ENCODE measurements around the gene STX8.
A peak's percentile ranks its signal among the peaks of the same experiment; 100 is the strongest.

The STX8 gene

DNA sequence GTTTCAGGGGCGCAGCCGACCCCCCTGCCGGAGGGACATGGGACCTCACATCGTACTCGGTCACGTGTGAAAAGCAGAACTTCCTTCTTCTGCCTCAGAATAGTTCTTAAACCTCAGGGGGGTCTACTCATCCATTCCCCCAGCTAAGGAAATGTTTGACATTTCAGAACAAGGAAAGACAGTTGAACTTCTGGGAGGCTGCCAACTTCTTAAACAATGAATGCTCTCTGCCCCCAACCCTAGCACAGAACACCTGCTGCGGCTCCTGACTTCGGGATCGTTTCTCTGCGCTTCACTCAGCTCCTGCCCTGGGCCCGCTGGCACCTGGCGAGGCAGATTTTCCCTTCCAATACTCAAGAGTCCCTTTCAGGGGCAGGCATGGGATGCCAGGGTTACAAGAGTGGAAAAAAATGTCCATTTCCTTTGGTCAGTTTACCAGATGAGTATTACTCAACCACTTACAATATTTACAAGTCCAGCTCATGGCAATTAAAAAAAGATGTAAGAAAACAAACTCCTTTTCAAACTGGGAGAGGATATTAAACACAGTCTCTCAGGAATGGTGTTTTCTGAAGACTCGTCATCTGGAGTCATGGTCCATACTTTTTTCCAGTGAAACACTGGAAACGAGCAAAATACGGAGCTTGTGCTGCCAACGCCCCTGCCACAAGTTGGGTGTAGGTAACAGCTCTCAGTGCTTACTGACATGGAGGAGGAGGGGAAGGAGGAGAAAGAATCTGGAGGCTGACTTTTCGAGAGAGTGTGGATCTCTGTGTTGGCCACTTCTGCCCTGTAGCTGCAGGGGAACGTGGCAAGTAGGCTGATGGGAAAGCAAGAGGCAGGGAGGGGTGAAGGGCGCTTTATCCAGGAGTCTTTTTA, 318.6 kb downstream of the STX8 start:
- Mint-ChIP-seq H3K27me3 (no peaks in the 10 kb centered on the region), H3K27ac (peak overlapping the region; percentile 38 to 39), H3K4me1 (peaks cover 52% of the 10 kb centered on the region), H3K4me3 (no peak overlapping the region), H3K9me3 (no peaks in the 10 kb centered on the region)
- ATAC-seq = no peak
- no peak for DNase-seq

GRCh38 chr17:9256361-9256750, 319.3 kb downstream of the STX8 start:
- Mint-ChIP-seq H3K27me3 (no peaks in the 10 kb centered on the region), H3K4me3 (no peak overlapping the region), H3K27ac (peak overlapping the region in 1 of 2 donors; percentile 38), H3K4me1 (peaks cover 52% of the 10 kb centered on the region), H3K9me3 (no peaks in the 10 kb centered on the region)
- DNase-seq = no peak
- ATAC-seq = no peak

DNA sequence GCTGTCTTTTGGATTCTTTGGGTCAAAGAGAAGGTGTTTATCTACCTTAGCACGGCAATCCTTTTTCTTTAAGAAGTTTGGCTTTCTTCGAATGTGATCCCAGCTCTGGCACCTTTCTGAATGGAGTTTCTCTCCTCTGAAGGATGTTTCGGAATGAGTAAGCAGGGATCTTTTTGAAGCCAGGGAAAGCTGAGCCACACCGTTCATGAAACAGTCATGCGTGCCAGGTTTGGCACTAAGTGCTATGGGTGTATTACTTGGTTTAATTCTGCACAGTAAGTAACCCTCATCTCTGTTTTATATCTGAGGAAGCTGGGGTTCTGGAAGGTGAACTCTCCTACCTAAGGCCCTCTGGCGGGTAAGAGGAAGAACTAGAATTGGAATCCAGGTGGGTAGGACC, 319.8 kb downstream of the STX8 start:
- no peak for DNase-seq
- Mint-ChIP-seq H3K9me3 (no peaks in the 10 kb centered on the region), H3K27me3 (no peaks in the 10 kb centered on the region), H3K27ac (no peak overlapping the region), H3K4me3 (no peak overlapping the region), H3K4me1 (peaks cover 52% of the 10 kb centered on the region)
- no peak for ATAC-seq

DNA sequence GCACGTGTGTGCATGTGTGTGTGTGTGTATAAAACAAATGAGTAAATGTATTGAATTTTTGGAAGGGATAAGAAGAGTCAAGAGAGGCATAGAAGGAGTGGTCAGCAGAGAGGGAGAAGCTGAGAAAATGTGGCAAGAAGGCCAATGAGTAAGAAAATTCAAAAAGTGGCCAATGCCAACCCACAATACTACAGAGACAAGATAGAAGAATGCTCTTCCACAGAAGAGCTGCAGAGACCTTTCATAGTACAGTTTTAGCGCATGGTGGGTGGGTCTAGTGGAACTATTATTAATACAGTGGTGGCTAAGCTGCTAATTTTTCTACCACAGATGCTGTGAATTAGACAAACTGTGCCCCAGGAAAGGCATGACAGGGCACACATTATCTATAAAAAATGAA, 320.8 kb downstream of the STX8 start:
- no peak for DNase-seq
- Mint-ChIP-seq H3K9me3 (no peaks in the 10 kb centered on the region), H3K27me3 (no peaks in the 10 kb centered on the region), H3K27ac (no peak overlapping the region), H3K4me3 (no peak overlapping the region), H3K4me1 (peaks cover 52% of the 10 kb centered on the region)
- ATAC-seq = no peak

DNA sequence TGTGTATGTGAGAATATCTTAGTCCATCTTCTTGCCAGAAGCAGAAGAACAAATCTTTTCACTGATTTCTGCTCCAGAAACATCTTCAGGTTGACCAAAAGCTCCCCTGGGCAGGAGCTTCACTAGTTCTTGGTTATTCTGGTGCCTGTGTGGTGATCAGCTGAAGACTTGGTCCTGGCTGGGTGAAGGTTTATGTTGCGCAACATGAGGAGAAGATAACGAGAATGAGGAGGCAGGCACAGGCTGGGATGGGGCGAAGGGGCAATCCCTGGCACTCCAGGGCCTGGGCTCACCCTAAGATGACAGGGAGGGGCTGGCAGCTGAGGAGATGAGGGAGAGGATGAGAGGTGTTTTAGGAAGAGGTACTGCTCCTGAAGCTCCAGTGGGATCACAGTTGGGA, 322.3 kb downstream of the STX8 start:
- DNase-seq = no peak
- peak overlapping the region in 1 of 2 donors; percentile 44 for H3K27ac Mint-ChIP-seq
- no peaks in the 10 kb centered on the region for H3K27me3 Mint-ChIP-seq
- no peaks in the 10 kb centered on the region for H3K9me3 Mint-ChIP-seq
- H3K4me3 Mint-ChIP-seq = no peak overlapping the region
- no peak for ATAC-seq
- peaks cover 44% of the 10 kb centered on the region for H3K4me1 Mint-ChIP-seq

DNA sequence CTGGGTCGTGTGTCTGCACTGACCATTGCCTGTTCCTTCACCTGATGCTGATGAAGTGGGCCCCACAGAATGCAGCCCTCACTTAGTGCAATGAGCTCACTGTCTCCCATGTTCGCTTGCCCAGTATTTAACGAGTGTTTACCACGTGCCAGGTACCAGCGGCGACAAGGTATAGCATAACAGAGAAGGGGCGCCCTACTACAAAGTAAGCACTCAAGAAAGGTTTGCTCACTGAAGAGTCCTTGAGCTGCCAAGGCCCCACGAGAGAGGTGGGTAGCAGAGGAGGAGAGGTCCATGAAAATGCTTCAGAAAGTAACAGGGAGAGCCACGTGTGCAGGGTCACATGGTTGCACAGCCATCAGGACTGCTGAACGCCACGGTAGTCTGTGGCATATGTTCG, 324.3 kb downstream of the STX8 start:
- no peak overlapping the region for H3K4me3 Mint-ChIP-seq
- DNase-seq = no peak
- ATAC-seq = no peak
- peaks cover 26% of the 10 kb centered on the region for H3K4me1 Mint-ChIP-seq
- H3K27ac Mint-ChIP-seq = peak overlapping the region in 1 of 2 donors; percentile 84
- no peaks in the 10 kb centered on the region for H3K27me3 Mint-ChIP-seq
- H3K9me3 Mint-ChIP-seq = no peaks in the 10 kb centered on the region

DNA sequence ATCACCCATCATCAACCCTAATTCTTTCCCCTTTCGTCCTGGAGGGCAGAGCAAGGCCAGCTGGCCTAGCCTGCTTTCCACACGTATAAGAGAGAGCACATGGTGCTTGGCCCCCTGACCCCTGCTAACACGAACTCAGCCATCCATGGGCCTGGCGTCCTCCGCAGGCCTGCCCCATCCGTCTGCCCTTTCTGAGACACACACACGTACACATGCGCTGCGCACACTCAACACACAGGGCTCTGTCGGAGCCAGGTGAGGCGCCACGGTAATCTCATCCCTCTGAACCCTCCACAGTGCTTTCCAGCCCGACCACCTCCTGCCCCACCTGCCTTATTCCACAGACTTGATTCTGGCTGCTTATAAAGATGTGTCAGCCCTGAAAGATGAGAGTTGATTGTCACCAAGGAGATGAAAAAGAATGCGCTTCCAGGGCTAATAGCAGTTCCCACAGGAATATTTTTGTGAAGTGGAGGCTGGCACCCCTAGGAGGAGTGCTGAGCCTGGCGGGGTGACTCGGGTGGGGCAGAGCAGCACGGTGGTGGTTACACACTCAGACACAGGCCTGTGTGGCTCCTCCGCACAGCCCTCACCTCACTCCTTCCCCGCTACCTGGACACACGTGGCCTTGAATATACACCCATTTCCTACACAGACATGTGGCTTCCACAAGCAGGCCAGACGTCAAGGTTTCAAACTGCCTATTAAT, 326.2 kb downstream of the STX8 start:
- H3K4me1 Mint-ChIP-seq = peaks cover 22% of the 10 kb centered on the region
- peak overlapping the region in 1 of 2 donors; percentile 48 for H3K27ac Mint-ChIP-seq
- no peak for DNase-seq
- no peaks in the 10 kb centered on the region for H3K9me3 Mint-ChIP-seq
- H3K4me3 Mint-ChIP-seq = no peak overlapping the region
- H3K27me3 Mint-ChIP-seq = no peaks in the 10 kb centered on the region
- ATAC-seq = no peak

GRCh38 chr17:9247401-9247938, 328.1 kb downstream of the STX8 start:
- Mint-ChIP-seq H3K4me1 (peaks cover 3% of the 10 kb centered on the region), H3K9me3 (no peaks in the 10 kb centered on the region), H3K27ac (no peak overlapping the region), H3K27me3 (no peaks in the 10 kb centered on the region), H3K4me3 (no peak overlapping the region)
- DNase-seq = no peak
- no peak for ATAC-seq

DNA sequence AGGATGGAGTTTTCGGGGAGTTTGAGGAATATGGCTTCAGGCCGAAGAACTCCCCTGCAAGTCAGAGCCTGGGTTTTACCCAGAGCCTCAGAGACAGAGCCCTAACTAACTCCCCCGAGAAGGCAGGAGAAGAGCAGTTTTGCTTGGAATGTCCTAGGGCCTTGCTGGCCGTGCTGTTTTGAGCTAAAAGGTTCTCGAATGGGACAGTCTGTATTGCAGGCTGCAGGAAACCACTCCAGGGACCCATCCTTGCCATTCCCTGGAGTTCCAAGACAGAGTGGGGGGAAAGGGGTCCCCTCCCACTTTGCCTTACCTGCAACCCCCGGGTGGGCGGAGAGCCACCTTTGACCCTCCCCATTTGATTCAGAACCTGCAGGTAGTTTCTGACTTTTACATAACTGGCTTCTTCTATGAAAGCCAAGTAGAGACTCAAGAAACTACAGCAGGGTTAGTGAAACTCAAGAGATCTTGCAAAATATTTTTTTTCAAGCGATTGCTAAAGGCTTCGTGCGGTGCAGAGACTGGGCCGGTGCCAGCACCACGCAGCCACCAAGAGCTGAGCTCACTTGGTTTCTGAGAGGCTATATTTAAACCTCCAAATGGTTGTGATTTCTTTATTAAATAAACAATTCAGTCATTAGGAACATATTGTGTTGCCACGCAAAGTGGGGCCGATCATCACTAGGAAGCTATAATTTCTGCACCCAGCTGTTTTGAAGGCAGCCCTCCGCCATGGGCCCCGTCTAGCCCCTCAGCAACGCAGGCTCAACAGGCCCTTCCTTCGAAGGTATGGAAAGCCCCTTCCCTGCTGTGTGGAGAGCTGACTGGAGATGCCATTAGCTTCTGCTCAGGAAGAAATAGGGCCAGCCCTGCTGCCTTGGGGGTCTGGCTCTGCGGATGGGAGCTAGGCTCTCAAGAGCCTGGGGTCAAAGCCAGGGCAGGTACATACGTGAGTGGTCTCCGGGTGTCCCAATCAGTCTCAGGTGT, 331.3 kb downstream of the STX8 start:
- Mint-ChIP-seq H3K27ac (no peak overlapping the region), H3K4me3 (no peak overlapping the region), H3K4me1 (peaks cover 20% of the 10 kb centered on the region), H3K9me3 (no peaks in the 10 kb centered on the region), H3K27me3 (no peaks in the 10 kb centered on the region)
- DNase-seq (no peak), ATAC-seq (no peak)

DNA sequence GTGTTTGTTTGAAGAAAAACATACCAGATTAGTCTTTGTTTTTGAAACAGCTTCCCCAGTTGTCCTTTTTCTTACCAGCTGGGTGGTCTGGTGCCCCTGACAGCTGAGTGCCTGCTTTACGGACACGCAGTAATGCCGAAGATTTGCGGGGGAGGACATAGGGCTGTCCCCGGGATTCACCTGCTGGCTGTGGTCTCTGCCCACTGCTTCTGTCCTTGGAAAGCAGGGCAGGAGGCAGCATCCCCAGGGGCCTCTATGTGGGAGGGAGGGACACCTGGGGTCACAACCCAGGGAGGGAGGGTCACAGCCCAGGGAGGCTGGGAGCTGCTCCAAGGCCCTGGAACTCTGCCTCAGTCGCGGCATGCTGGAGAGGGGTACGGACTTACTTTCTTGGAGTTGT, 332.6 kb downstream of the STX8 start:
- Mint-ChIP-seq H3K4me3 (no peak overlapping the region), H3K4me1 (peaks cover 29% of the 10 kb centered on the region), H3K9me3 (no peaks in the 10 kb centered on the region), H3K27ac (no peak overlapping the region), H3K27me3 (peaks cover 2% of the 10 kb centered on the region)
- ATAC-seq (no peak), DNase-seq (no peak)

DNA sequence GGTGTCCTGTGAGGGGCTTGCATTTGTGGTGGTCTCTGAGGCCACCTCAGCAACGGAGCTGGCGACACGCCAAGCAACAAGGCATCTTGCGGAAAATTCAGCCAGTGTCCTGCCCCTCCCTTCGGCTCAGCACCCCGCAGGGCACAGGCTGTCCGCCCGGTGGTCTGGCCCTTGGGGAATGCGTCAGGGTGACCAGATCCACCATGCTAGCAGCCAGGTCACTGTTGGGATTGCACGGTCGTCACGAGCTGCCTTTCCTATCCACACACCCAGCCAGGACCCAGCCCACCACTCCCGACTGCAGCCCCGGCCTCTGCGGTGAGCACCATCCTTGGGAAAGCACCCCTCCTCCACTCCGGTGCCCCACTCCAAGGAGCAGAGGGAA, 333.1 kb downstream of the STX8 start:
- DNase-seq = no peak
- Mint-ChIP-seq H3K27ac (no peak overlapping the region), H3K9me3 (no peaks in the 10 kb centered on the region), H3K4me3 (no peak overlapping the region), H3K4me1 (peaks cover 29% of the 10 kb centered on the region), H3K27me3 (peaks cover 6% of the 10 kb centered on the region)
- no peak for ATAC-seq

GRCh38 chr17:9241774-9242496, 333.7 kb downstream of the STX8 start:
- no peak for ATAC-seq
- Mint-ChIP-seq H3K9me3 (no peaks in the 10 kb centered on the region), H3K27me3 (peaks cover 6% of the 10 kb centered on the region), H3K27ac (peak overlapping the region in 1 of 2 donors; percentile 6), H3K4me3 (no peak overlapping the region), H3K4me1 (peaks cover 29% of the 10 kb centered on the region)
- no peak for DNase-seq

DNA sequence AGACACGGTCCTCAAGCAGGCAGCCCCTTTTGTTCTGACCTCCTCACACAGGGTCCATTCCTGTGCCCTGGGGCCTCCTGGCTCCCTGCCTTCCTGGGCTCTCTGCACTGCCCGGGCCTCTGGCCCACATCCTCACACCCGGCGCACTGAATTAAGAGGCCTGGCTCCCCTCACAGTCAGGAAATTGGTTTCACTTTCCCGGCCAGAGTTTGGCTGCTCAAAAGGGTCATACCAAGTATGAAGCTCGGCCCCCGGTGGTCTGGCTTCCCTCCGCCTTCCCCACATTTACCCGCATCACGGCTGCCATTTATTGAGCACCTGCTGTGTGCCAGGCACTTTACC, 334.3 kb downstream of the STX8 start:
- Mint-ChIP-seq H3K27ac (no peak overlapping the region), H3K9me3 (no peaks in the 10 kb centered on the region), H3K27me3 (peaks cover 6% of the 10 kb centered on the region), H3K4me1 (peaks cover 29% of the 10 kb centered on the region), H3K4me3 (peak overlapping the region in 1 of 2 donors; percentile 24)
- no peak for ATAC-seq
- no peak for DNase-seq

DNA sequence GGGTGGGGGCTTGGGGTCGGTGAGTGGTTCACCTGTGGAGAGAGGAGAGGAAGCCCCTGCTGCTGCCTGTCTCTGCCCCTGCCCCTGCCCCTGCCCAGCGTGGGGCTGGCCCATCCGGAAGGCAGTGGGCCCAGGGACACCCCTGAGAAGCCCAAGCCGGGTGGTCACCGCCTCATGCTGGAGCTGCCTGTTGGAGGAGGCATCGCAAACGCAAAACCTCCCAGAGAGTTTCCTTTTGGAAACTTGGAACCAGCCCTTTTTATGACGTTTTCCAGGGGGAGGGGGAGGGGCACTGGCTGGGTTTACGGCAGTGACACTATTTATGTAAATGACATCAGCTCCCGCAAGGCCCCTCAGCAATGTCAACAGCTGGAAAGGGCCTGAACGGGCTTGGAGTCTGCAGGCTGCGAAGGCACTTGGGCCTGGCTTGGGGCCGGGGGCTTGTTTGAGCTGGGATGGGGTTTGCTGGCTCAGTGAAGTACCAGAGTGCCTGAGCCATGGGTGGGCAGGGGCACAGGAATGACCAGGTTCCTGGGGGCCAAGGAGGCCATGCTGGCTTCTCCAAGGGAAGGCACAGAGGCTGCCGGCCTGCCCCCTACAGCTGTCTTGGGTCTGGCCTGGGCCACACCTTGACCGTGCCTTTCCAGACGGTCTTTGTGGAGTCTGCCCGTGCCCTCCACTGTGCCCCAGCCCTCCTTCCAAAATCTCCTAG, 334.8 kb downstream of the STX8 start:
- Mint-ChIP-seq H3K27ac (peak overlapping the region; percentile 48 to 61), H3K9me3 (no peaks in the 10 kb centered on the region)

More for the DNA sequence above, 334.8 kb downstream of the STX8 start:
- DNase-seq (no peak), ATAC-seq (no peak)
- H3K4me1 Mint-ChIP-seq = peaks cover 29% of the 10 kb centered on the region
- peaks cover 6% of the 10 kb centered on the region for H3K27me3 Mint-ChIP-seq
- peak overlapping the region; percentile 64 to 70 for H3K4me3 Mint-ChIP-seq
